Neural cell (in vitro differentiated cells): ENCODE measurements around the gene EEF1AKMT3.

Experiments used
- CTCF ChIP-seq: fragments of 450-650 bp; IDR thresholded peaks from 2 replicates; pipeline ENCODE4 v1.5.1; 2014; ENCODE audit warnings: antibody characterized with exemption, mild to moderate bottlenecking, moderate library complexity; ENCODE audit not compliant: poor library complexity, severe bottlenecking
- EZH2 ChIP-seq: fragments of 200-600, 300-800 bp; shearing (Covaris generic), sonication (generic); IDR thresholded peaks from 2 replicates; pipeline ENCODE4 v1.6.1; 2014; ENCODE audit warnings: antibody characterized with exemption, low read length, borderline replicate concordance, mild to moderate bottlenecking; ENCODE audit not compliant: insufficient read depth, poor library complexity, severe bottlenecking
- RAD21 ChIP-seq: fragments of 450-650 bp; conservative IDR thresholded peaks from 2 replicates; pipeline ENCODE4 v1.6.1; 2014; ENCODE audit warnings: antibody characterized with exemption, mild to moderate bottlenecking, moderate library complexity

GRCh38 chr12:57800965-57801364, 28.6 kb downstream of the EEF1AKMT3 start:
- no peak for TF ChIP-seq EZH2
- no peak for TF ChIP-seq CTCF
- TF ChIP-seq RAD21 = no peak
